Measurements from ENCODE around the gene RAPGEF3.

- no peak for TF ChIP-seq CTCF (IDR thresholded peaks at IDR 0.05)
- TF ChIP-seq POLR2A (IDR thresholded peaks at IDR 0.05), result no peak
Measured at GRCh38 chr12:47741340-47741703, 17.4 kb downstream of the RAPGEF3 start.
